Stimulated activated CD4-positive, alpha-beta T cell treated with anti-CD3 and anti-CD28 coated beads, TNF-alpha, amount 100 ng/mL, for 48 hours (primary cell): ENCODE results near the gene CYRIA.

Experiments used
- DNase-seq, 3 donors: peaks; one replicate each; pipeline ENCODE4 v3.0.0-alpha.2; 2020; ENCODE audit warnings: low read depth in 3 of 3

The CYRIA gene

DNA sequence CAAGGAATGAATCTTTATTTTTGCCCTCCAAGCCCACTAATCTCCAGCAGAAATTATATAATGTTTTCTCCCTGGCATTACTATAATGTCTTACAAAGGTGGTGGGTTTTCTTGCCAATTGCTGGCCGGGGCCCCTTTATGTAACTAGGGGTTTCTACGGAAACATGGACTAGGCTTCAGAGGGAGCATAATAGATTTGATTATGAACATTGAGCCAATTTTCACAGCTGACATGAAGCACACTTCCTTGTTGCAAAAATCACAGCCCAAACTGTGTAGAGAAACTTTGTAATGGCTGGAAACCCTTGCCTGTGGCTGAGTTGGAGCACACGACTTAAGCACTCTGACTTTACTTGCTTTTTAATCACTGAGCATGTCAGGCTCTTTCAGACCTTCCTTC, 3.8 kb upstream of the CYRIA start:
- DNase-seq = no peak

DNA sequence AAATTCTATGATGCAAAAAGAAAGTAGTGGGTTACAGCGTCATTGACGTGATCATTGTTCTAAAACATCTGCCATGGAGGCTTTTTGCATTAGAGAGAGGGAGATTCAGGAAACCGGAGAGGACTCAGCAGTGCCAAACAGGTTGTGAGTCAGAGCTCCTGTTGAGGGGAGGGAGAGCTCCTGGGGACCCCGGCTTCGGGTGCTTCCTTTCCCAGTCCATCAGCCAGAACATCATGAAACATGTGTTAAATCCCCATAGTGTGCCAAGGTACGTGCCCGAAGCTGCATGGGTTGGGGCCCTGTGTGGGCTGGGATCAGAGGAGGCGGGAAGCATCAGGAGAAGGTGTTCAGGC, 791 bp upstream of the CYRIA start:
- no peak for DNase-seq

DNA sequence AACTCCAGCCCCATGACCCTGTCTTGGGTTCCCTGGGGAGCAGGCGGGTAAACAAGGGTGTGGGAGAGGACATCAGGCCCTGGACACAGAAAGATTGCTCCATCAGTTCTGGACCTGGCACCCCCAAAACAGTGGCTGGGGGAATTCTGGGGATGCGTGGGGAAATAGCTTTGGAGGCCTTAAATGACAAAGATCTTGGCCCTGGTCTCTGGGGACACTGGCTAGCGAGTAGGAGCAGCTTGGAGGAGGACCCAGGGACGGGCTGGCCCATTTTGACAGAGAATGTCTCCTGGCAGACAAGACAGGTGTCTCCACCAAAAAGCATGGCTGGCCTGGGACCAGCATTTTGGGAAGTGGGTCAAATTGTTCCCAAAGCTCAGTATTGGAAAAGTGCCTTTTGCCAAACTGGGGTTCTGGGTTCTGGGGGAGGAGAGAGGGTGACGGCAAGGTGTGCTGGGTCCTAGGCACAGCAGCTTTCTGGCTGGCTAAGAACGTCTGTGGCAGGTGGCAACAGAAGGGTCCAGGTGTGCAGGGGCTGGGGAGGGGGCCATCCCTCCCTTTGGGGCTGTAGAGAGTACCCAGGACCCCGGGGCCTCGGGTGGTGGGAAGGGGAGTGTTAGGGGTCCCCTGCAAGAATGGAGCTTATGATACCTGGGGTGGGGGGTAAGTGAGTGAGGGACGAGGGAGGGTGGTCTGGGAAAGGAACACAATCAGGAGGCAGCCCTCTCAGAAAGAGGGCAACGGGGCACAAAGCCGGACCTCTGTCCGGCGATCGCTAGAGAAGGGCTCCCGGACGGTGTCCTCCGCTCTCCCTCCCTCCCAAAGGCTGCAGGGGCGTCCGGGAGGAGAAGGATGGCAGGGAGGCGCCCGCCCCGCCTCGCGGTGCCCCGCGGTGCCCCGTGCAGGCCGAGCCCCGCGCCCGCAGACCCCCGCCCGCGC, 556 bp downstream of the CYRIA start:
- no peak for DNase-seq

DNA sequence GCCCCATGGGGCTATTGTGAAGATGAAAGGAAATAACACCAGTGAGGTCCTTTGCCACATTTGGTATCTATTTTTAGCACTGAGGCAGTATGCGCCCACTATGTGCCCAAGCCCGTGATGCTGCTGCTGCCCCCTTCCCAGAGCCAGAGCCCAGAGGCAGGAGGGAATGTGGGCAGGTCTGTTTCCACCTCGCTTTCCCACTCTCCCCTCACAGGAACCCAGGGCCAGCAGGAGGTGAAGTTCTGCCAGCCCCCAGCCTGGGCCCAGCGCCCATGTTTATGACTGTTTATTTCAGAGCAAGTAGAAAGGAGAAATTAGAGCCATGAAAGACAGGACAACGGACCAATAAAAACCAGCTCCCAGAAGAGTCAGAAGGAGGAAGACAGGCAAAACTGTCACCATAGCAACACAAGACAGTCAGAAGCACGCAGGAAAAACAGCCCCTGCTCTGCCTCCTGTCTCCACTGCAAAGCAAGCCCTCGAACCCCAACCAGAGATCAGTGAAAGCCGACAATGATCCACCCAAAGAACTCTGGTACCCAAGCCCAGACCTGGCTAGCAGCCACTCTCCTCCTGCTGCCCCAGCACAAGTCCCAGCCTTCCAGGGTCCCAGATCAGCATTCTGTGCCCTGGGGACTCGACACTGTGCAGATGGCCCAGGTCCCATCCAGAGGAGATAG, 1.4 kb downstream of the CYRIA start:
- no peak for DNase-seq

DNA sequence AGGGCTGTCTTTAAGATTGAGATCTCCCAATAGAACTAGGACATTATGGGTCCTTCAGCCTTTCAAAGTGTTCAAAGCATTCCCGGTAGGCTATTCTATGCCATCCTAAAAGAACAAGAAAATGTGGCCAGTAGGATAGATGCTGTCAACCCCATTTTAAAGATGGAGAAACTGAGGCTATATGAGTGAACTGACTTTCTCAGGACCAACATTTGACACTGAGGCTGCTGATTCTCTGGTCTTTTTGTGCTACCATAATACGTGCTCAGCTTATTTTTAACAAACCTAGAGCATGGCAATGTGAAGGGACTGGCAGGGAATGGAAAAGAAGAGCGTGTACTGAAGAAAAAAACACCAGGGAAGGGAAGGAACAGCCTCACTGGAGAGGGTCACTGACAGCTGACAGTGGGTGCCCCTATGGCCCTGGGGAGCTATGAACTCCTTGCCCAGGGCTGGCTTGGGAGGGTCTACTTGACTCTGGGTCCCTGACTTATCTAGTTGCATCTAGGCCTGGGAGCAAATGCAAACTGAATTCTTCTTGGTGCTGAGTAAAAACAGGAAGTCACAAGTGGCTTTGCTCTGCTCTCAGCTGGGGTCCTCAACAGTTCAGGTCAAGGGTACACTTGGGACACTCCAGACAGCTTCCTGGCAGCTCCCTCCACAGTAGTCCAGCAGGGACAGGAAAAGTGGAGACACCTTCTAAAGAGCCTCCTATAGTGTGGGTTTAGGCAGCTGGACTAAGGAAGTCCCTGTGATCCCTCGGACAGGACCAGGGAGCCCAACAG, 2.3 kb downstream of the CYRIA start:
- DNase-seq = no peak

DNA sequence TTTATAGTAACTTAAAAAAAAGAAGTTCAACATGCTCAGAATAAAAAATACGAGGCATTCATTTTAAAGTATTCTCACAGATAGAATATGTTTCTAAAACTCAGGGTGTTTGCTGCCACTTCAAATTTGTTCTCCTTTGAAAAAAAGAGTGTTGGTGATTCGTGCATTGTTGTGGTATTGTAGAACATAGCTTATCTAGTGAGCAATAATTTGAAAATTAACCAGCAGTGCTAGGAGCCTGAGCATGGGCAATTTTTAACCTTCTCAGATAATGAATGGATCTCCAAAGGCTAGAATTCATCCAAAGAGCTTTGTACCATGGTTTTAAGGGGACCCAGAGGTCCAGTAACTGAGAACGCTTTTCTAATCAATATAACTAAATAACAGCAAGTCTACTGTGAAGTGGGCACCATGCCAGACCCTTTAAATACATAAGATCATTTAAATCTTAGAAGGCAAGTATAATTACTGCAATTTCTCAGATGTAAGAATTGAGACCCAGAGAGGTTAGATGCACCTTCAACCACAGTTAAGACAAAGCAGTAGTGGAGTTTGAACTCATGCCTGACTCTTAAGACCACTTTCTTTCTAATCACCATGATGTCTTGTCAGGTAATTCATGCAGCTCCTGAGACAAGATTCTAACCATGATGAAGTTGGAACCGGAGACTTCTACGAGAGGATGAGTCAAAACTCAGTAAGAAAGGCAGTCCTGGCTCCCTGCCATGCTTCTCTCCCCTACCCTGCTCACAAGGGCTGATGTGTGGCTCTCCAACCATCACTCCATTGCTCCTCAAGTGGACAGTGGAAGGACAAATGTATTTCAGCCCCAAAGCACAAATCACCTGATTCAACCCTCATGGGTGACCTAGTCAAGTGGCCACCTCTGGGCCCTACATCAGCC, 3.4 kb downstream of the CYRIA start:
- no peak for DNase-seq

DNA sequence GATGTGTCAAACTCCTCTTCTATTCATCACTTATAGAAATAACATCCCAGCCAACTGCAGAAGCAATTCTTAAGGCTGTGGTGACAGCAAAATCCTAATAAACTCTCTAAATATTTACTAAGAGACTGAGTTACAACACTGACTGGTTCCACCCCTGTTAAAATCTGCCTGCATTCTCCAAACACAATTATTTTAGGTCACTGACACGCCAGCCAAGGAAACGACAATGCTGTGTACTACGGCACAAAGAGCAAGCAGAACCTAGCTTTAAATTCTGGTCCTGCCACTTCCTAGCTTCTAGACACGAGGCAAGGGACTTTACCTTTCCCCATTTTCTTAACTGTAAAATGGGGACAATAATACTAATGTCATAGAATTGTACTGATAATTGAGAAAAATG, 4.1 kb downstream of the CYRIA start:
- no peak for DNase-seq

DNA sequence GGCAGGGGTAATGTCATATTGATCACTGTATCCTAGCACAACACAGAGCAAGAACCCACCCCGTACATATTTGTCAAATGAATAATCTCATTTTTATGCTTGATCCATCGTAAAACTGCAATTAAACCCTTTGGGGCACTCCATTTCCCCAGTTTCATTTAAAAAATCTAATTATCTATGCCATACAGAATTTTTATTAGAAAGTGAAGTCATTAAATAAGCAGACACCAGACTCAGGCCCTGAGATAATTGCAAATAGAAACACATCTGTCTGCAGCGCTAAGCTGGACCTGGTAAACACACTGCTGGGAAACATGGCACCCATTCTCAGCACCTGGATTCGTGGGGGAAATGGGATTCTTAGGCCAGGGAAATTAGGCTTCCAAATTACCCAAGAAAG, 5.1 kb downstream of the CYRIA start:
- no peak for DNase-seq

DNA sequence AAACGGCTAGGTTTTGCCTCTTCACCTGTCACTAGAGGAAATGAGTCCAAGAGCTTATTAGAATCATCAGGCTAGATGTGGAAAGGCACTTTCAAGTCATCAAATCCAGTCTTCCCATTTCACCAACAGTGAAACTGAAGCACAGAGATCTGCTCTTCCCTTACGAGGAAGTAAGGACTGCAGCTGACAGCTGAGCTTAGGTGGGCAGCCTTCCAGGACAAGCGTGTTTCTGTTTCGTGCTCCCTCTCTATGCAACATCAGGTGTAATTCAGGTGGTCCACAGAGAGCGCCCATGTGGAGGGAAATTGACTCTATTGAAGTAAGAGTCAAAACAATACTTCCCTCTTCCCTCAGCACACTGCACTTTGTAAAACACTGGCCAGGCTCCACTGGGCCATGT, 5.5 kb downstream of the CYRIA start:
- DNase-seq = no peak

DNA sequence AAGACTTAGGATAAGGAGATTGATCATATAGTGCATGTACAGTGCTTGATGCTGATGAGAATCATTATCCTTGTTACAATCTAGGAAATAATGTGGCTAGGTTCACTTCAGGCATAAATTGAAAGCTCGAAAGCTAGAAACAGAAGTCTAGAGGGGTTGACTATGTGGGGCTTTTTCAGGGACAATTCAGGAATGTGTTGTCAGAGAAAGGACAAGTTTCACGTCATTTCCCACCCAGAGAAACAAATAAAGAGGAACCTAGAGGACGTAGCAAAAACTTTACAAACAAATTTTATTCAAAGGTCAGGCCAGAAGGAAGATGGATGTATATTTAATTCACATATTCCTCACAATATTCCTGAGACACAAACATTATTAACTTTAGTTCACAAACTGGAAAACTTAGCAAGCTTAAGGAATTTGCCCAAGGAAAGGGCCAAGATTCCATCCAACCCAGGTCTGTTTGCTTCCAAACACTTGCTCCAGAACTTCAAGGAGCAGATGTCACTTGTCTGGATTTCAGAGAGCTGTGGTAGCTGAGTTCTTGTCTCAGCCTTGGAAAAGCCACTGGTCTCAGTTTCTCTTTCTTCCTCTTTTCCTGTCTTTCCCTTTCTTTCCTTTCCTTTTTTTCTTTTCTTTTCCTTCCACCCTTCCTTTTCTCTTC, 7.4 kb downstream of the CYRIA start:
- no peak for DNase-seq

DNA sequence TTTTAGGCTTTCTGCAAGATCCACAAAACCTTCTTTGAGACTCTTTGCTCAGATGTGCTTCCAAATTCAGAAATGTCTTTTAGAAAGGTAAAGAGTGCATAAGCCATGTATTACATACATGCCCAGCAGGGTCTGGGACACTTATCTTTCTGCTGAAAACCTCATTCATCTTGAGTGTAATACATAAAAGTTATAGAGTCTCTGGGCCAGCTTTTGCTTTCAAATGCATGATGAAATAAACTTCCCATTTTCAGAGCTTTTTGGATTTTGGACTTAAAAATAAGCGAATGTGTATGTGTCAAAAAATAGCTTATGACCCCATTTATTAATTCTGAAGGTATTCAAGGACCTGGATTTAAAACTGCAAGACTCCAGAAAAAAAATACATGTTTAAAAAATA, 8.0 kb downstream of the CYRIA start:
- no peak for DNase-seq

DNA sequence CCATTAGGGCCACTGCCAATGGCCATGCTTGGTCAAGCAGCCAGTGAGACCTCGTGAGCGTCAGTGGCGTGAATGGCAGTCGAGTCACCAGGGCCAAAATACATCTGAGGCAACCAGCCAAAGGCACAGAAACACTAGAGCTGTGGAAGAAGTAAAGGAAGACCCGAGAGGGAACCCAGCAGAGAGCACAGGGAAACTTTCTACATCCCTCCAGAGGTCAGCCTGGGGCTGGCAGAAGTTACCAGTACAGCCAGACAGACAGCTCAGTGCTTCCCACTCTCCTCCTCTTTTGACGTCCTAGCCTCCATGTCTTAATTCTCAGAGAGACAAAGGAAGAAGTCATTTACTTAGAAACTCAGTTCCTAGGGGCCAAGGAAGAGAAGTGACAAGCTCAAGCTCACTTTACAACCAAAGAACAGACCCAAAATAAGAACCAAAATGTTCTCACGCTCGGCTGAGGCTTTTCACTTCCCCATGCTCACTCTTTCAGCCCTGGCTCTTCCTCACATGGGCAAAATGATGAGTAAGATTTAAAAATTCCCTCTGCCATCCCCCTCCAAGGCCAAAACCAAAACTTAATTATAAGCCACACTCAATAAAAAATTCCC, 8.7 kb downstream of the CYRIA start:
- no peak for DNase-seq

DNA sequence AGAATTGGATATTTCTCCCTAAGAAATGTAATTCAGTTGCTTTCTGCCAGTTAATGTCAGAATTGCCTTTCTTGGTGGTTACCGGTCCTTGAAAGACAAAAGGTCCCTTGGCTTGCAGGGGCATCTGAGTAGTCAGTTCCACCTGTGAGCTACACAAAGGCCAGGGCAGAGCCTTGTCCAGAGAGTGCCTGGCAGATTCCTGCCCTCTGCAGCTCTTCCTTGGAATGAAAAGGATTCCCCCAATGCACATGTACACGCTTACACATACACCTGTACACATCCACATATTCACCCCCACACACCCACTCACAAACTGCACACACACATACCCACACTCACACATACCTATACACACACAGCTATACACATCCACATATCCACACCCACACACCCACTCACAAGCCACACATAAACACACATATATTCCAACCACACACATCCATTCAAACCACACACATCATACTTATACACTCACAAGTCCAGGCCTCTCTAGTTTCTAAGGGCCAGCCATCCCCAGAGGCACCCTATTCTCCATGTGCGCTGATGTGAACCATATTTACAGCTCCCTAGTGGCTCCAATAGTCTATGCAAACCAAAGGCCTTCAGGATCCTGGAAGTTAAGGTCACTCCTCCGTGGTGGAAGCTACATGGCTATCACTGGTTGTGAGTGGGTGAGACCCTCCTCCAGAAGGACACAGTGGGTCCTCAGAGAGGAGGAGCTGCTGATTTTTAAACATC, 9.6 kb downstream of the CYRIA start:
- DNase-seq = no peak

DNA sequence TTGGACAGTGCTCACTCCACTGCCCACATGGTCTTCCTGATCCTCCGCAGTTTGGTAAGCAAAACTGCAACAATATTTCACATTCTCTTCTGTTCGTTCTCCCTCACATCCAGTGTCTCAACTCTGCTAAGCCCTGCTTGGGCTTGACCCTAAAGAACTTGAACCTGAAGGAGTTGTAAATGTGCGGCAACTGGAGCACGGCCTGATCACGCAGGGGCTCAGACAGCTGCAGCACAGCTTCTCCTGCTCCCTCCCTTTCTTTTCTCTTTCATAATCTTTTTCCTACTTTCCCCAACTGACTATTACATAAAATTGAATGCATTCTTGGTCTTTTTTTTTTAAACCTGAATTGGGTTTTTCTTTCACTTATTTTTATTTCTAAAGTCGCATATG, 10.2 kb downstream of the CYRIA start:
- DNase-seq = no peak

DNA sequence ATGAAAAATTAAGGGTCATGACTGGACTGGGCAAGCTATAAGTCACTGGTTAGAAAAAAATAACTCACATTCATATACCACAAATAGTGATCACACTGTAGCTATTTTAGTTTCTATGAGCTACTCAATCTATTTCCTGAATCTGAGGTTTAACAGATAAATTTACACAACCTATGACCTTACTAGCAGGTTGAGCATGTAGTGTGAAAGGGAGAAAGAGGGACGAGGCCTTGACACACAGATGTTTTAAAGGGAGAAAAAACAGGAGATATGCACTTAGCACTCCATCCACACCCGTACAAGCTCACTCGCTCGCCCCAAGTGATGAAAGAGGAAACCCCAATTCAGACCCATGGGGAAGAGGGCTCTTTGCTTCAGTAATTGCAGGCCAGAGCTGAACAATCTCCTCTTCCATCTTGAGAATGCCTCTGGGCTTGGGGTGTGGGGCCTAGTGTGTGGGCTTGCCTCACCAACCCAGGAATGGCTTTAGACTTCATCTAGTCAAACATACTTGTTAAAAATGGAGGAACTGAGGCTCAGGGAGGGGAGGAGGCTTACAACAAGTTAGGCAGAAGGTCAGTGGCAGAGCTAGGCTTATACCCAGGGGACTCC, 10.7 kb downstream of the CYRIA start:
- no peak for DNase-seq

DNA sequence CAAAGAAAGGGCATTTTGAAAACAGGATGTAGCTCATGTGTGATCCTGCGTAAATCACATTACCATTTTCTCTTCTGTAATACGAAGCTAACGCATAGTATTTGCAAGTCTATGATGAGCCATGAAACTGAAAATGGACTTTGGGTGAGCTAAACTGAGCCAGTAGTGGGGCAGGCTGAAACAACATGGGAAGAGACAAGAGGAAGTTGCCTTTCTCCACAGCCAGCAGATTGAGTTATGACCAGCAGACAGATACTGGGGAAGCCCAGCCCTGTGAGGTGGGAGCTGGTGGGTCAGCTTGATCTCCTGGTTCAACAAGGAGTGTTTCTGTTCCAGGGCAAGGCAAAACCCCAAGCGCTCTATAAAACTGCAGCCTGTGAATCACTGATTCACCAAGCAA, 11.8 kb downstream of the CYRIA start:
- no peak for DNase-seq

DNA sequence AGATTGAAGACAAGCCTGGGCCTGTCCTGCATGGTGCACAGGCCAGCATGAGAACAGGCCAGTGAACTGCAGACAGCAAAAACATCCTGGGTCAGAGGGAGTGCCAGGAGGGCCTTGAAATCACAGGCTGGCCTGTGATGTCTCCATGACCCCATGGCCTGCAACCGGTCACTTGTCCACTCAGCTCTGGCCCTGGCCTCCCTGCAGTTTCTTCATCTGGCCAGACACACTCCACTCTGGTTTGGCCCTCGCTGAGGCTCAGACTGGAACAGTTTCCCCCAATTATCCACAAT, 12.6 kb downstream of the CYRIA start:
- no peak for DNase-seq

DNA sequence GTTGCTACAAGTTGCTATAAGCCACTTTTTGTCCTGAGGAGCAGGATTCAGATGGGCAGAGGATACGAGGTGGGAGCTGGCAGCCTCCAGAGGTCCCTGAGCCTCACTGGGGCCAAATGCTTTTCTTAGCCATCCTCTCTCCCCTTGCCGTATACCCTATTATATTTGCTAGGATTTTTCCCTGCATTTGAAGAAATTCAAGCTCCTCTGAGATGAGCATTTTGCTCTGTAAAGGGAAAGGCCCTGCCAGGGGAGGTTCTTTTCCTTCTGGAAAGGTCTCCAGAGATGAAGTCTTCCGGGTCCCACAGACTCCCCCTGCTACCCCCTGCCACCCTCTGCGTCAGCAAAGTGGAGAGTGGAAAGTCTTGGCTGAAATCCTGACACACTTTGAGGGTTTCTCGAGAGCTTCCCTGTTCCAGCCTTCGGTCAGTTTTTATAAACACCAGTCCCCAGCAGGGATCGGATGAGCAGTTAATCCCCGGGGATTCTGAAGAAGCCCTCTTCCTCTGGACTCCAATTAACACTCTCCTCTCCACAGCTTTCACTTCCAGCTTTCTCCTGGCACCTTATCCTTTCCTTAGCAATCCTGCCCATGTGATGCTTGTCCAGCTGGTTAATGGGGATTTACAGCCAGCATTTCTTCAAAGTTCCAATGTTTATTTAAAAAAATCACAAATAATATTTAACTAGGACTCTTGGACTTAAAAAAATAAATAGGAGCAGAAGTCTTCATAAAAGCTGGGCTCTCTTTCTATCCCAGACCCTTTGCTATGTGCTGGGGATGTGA, 13.1 kb downstream of the CYRIA start:
- DNase-seq = no peak
